Measurements from ENCODE around the gene RIC8B. TPM values are rescaled to one million over a fixed set of nuclear protein-coding genes. Genes with fewer than 3 reads are reported as not detected.

Gene RIC8B
- total and polyA plus RNA-seq, 2 of the 8 experiments (the other 6 are each of a cell fraction or from before 2014, with no cell fraction given), result 8.2 to 25.3 TPM

- H3K36me3 ChIP-seq (ENCODE audit: control insufficient read depth in 2 of 4, insufficient read depth in 4 of 4, low read length in 3 of 4), result no peaks in the 10 kb centered on the region
- H2AFZ ChIP-seq (ENCODE audit: low read length), result peak overlapping the region; percentile 92
- peak overlapping the region; percentile 5 for H4K5ac ChIP-seq (ENCODE audit: insufficient read length, low read depth, low read length)
- H3K79me1 ChIP-seq (ENCODE audit: low read depth, low read length), result no peaks in the 10 kb centered on the region
- peak overlapping the region; percentile 64; the same call in 1 of the 2 replicates for H2BK12ac ChIP-seq (ENCODE audit: low read depth, low read length)
- FAIRE-seq, result peak; percentile 36
- no peak overlapping the region for H2AK5ac ChIP-seq (ENCODE audit: low read depth, low read length)
- peak overlapping the region; percentile 85 for H3K18ac ChIP-seq (ENCODE audit: extremely low read depth, low read length)
- H3K4ac ChIP-seq (replicated peaks; ENCODE audit: insufficient read length, low read depth, low read length), result no peak overlapping the region
- no peak overlapping the region for H3K14ac ChIP-seq (ENCODE audit: insufficient read length)
- H3K4me1 ChIP-seq (replicated peaks in 1 of 4; ENCODE audit: control insufficient read depth in 3 of 4, insufficient read depth in 4 of 4, low read length in 3 of 4), result peaks cover 0 to 15% (median 9%) of the 10 kb centered on the region in 4 experiments; a peak in 6 of 7 replicates
- peak overlapping the region in 2 of 4 experiments; percentile 5 to 10; a peak in 1 of 8 replicates for H3K4me3 ChIP-seq (ENCODE audit: extremely low read depth in 1 of 4, insufficient read depth in 2 of 4, low read depth in 3 of 4, low read length in 4 of 4)
- ChIA-PET CTCF (ENCODE audit: partially characterized antibody) (no interaction called here), POLR2A (ENCODE audit: partially characterized antibody) (interaction anchor here (0.8 to 1.4 kb wide), 7 partner anchors 10 to 48 kb away, joined by 3 to 9 read pairs (median 3); partner anchors contain the start of gene RIC8B)
- H2BK5ac ChIP-seq (ENCODE audit: low read depth, low read length), result peak overlapping the region; percentile 83; the same call in 1 of the 2 replicates
- no peaks in the 10 kb centered on the region for H3K23me2 ChIP-seq (ENCODE audit: low read depth, low read length)
- H3K9me3 ChIP-seq (ENCODE audit: insufficient read depth in 2 of 2, low read depth in 1 of 2, low read length in 1 of 2), result no peaks in the 10 kb centered on the region
- H4K91ac ChIP-seq (replicated peaks; ENCODE audit: insufficient read length, low read length), result peak overlapping the region; percentile 71
- H3K27ac ChIP-seq (ENCODE audit: low read depth, low read length), result peak overlapping the region; percentile 51; the same call in 1 of the 2 replicates
- DNase-seq (ENCODE audit: low read depth in 1 of 2, low spot score in 2 of 2), result peak in 1 of 2 experiments; percentile 21
- no peaks in the 10 kb centered on the region for H3K27me3 ChIP-seq (replicated peaks in 1 of 4; ENCODE audit: control insufficient read depth in 3 of 4, extremely low read depth in 1 of 4, insufficient read depth in 3 of 4, low read length in 3 of 4)
- no peak overlapping the region for H4K8ac ChIP-seq (ENCODE audit: extremely low read depth, insufficient read depth, low read length)
- H4K20me1 ChIP-seq (replicated peaks in 1 of 2; ENCODE audit: control insufficient read depth in 1 of 2, insufficient read depth in 2 of 2, low read length in 2 of 2), result no peaks in the 10 kb centered on the region
- H3K23ac ChIP-seq (ENCODE audit: insufficient read length), result no peak overlapping the region
- H3K79me2 ChIP-seq (ENCODE audit: control insufficient read depth in 1 of 2, insufficient read depth in 2 of 2, low read length in 2 of 2), result no peaks in the 10 kb centered on the region
- H3K56ac ChIP-seq (replicated peaks; ENCODE audit: insufficient read length, low read depth, low read length), result peak overlapping the region; percentile 38
- H3K4me2 ChIP-seq (ENCODE audit: insufficient read depth in 1 of 2, low read depth in 2 of 2, low read length in 2 of 2), result peak overlapping the region; percentile 49 to 52
- no peak overlapping the region for H2BK120ac ChIP-seq (replicated peaks; ENCODE audit: low read depth, low read length)
- H2BK15ac ChIP-seq (ENCODE audit: low read length), result no peak overlapping the region
- peak overlapping the region in 2 of 4 experiments; percentile 8 to 43; a peak in 3 of 7 replicates for H3K9ac ChIP-seq (replicated peaks in 1 of 4; ENCODE audit: extremely low read depth in 1 of 4, low read depth in 3 of 4, low read length in 3 of 4)
- 28% methylated on average over 2 of the region's 2 CpGs; no CpG with 5 or more reads in 1 of the 2 experiments for WGBS, 2 experiments (ENCODE audit: extremely low coverage in 1 of 2, insufficient coverage in 1 of 2, insufficient read length in 1 of 2, insufficient replicate concordance in 2 of 2, low coverage in 1 of 2, low lambda C conversion rate in 2 of 2, missing lambda C conversion rate in 1 of 2)
- 0 out of 2 replicates have a peak overlapping the region, but pooled peaks have one; percentile 41 for H2BK20ac ChIP-seq (ENCODE audit: low read length)
- TF ChIP-seq ATF2 (IDR thresholded peaks at IDR 0.05; ENCODE audit: low read length), result no peak
Observed at GRCh38 chr12:106760184-106760531, 14.3 kb upstream of the RIC8B start.
